SIG-M5 treated with dmso at 0.1 percent for 504 hours (cell line): Measurements from ENCODE around the gene RHOU.
"Not testable (repeated sequence)": the region's sequence is repeated elsewhere in the genome, so short reads cannot be mapped to it uniquely, and the experiment has no call there.

Experiments used
- DNase-seq: peaks from one replicate; lab custom pipeline; 2025; ENCODE audit not compliant: unreplicated experiment; lab: John Stamatoyannopoulos, UW

The RHOU gene

GRCh38 chr1:228755800-228756199, 20.5 kb downstream of the RHOU start:
- no peak for DNase-seq

- no peak for DNase-seq
Measured at GRCh38 chr1:228756457-228756856, 21.2 kb downstream of the RHOU start.

GRCh38 chr1:228758447-228758846, 23.2 kb downstream of the RHOU start:
- no peak for DNase-seq

- no peak for DNase-seq
Measured at GRCh38 chr1:228760979-228761378, 25.7 kb downstream of the RHOU start.

GRCh38 chr1:228763561-228763960, 28.3 kb downstream of the RHOU start:
- DNase-seq = no peak

GRCh38 chr1:228765168-228765946, 30.1 kb downstream of the RHOU start:
- no peak for DNase-seq

- DNase-seq = no peak
Measured at GRCh38 chr1:228766788-228767187, 31.5 kb downstream of the RHOU start.

- no peak for DNase-seq
Measured at GRCh38 chr1:228767636-228768354, 32.5 kb downstream of the RHOU start.

GRCh38 chr1:228768355-228769000, 33.2 kb downstream of the RHOU start:
- DNase-seq = no peak

- no peak for DNase-seq
Measured at GRCh38 chr1:228770779-228771223, 35.5 kb downstream of the RHOU start.

- no peak for DNase-seq
Measured at GRCh38 chr1:228772516-228773212, 37.4 kb downstream of the RHOU start.

- DNase-seq = not testable (repeated sequence)
Measured at GRCh38 chr1:228775946-228776345, 40.7 kb downstream of the RHOU start.

GRCh38 chr1:228776449-228776848, 41.2 kb downstream of the RHOU start:
- no peak for DNase-seq

- no peak for DNase-seq
Measured at GRCh38 chr1:228777236-228777635, 42.0 kb downstream of the RHOU start.

- no peak for DNase-seq
Measured at GRCh38 chr1:228778026-228778425, 42.7 kb downstream of the RHOU start.

GRCh38 chr1:228778466-228778865, 43.2 kb downstream of the RHOU start:
- DNase-seq = no peak

- DNase-seq = peak; percentile 49
Measured at GRCh38 chr1:228778961-228779360, 43.7 kb downstream of the RHOU start.

GRCh38 chr1:228781161-228781808, 46.0 kb downstream of the RHOU start:
- no peak for DNase-seq

- DNase-seq = no peak
Measured at GRCh38 chr1:228781809-228782661, 46.8 kb downstream of the RHOU start.
